Stomach smooth muscle (tissue), 2 donors: ENCODE measurements around the gene BANP.
"Not testable (repeated sequence)": the region's sequence is repeated elsewhere in the genome, so short reads cannot be mapped to it uniquely, and the experiment has no call there.

Source experiments
- H3K27ac ChIP-seq: one replicate; pipeline ENCODE4 v1.7.0; 2013; ENCODE audit warnings: mild to moderate bottlenecking, low read length, inconsistent platforms
- H3K27me3 ChIP-seq, 2 donors: one replicate each; pipeline ENCODE4 v1.7.0; 2013; ENCODE audit warnings: low read length in 2 of 2; ENCODE audit not compliant: insufficient read depth in 2 of 2, control insufficient read depth in 1 of 2
- H3K36me3 ChIP-seq, 2 donors: one replicate each; pipeline ENCODE4 v1.7.0; 2013; ENCODE audit warnings: low read length in 2 of 2; ENCODE audit not compliant: control insufficient read depth in 2 of 2, insufficient read depth in 2 of 2
- H3K4me1 ChIP-seq: one replicate; pipeline ENCODE4 v1.7.0; 2013; ENCODE audit warnings: low read length; ENCODE audit not compliant: control insufficient read depth, insufficient read depth
- H3K4me3 ChIP-seq, 2 donors: one replicate each; pipeline ENCODE4 v1.7.0; 2013; ENCODE audit warnings: low read length in 2 of 2
- H3K9ac ChIP-seq, 2 donors: one replicate each; pipeline ENCODE4 v1.7.0; 2013; ENCODE audit warnings: low read length in 2 of 2, mild to moderate bottlenecking in 1 of 2
- H3K9me3 ChIP-seq, 2 donors: one replicate each; pipeline ENCODE4 v1.7.0; 2013; ENCODE audit warnings: low read length in 2 of 2; ENCODE audit not compliant: control insufficient read depth in 2 of 2
- donor health status: healthy.
- donor health status: Pancreatic carcinoma.

Gene BANP

GRCh38 chr16:88102597-88102996, 151.4 kb downstream of the BANP start:
- Histone ChIP-seq H3K9ac (no peak overlapping the region), H3K4me3 (no peak overlapping the region), H3K27me3 (peaks cover 18 to 19% of the 10 kb centered on the region in 2 donors), H3K27ac (no peak overlapping the region), H3K4me1 (no peaks in the 10 kb centered on the region), H3K36me3 (no peaks in the 10 kb centered on the region), H3K9me3 (peaks cover 0 to 3% of the 10 kb centered on the region in 2 donors)

- Histone ChIP-seq H3K4me1 (no peaks in the 10 kb centered on the region), H3K4me3 (no peak overlapping the region), H3K9me3 (peaks cover 0 to 3% of the 10 kb centered on the region in 2 donors), H3K27ac (no peak overlapping the region), H3K27me3 (peaks cover 18 to 19% of the 10 kb centered on the region in 2 donors), H3K9ac (no peak overlapping the region), H3K36me3 (no peaks in the 10 kb centered on the region)
Observed at GRCh38 chr16:88103011-88103410, 151.8 kb downstream of the BANP start.

- Histone ChIP-seq H3K4me3 (no peak overlapping the region), H3K9me3 (peaks cover 0 to 1% of the 10 kb centered on the region in 2 donors), H3K27ac (no peak overlapping the region), H3K4me1 (no peaks in the 10 kb centered on the region), H3K36me3 (no peaks in the 10 kb centered on the region), H3K27me3 (peaks cover 13 to 14% of the 10 kb centered on the region in 2 donors), H3K9ac (no peak overlapping the region)
Observed at GRCh38 chr16:88103581-88104188, 152.5 kb downstream of the BANP start.

- H3K27ac ChIP-seq, H3K36me3 ChIP-seq, H3K4me1 ChIP-seq, H3K9me3 ChIP-seq, H3K4me3 ChIP-seq, H3K9ac ChIP-seq: not testable (repeated sequence)
- peaks cover 11% of the 10 kb centered on the region in 2 donors for H3K27me3 ChIP-seq
Observed at GRCh38 chr16:88104363-88104762, 153.1 kb downstream of the BANP start.

- peaks cover 6 to 11% of the 10 kb centered on the region in 2 donors for H3K27me3 ChIP-seq
- H3K4me1 ChIP-seq, H3K9me3 ChIP-seq, H3K27ac ChIP-seq, H3K4me3 ChIP-seq, H3K36me3 ChIP-seq, H3K9ac ChIP-seq: not testable (repeated sequence)
Observed at GRCh38 chr16:88105574-88106140, 154.4 kb downstream of the BANP start.

GRCh38 chr16:88106566-88106965, 155.3 kb downstream of the BANP start:
- not testable (repeated sequence) for H3K9me3 ChIP-seq, H3K27me3 ChIP-seq

GRCh38 chr16:88108762-88109161, 157.5 kb downstream of the BANP start:
- H3K9me3 ChIP-seq = no peaks in the 10 kb centered on the region
- no peak overlapping the region for H3K27ac ChIP-seq
- no peaks in the 10 kb centered on the region for H3K27me3 ChIP-seq
- H3K4me3 ChIP-seq = no peak overlapping the region
- no peak overlapping the region for H3K9ac ChIP-seq
- no peaks in the 10 kb centered on the region for H3K4me1 ChIP-seq
- H3K36me3 ChIP-seq = no peaks in the 10 kb centered on the region

More at GRCh38 chr16:88106566-88106965, 155.3 kb downstream of the BANP start:
- H3K36me3 ChIP-seq, H3K27ac ChIP-seq, H3K4me1 ChIP-seq, H3K4me3 ChIP-seq, H3K9ac ChIP-seq: not testable (repeated sequence)

GRCh38 chr16:88109726-88110621, 158.7 kb downstream of the BANP start:
- not testable (repeated sequence) for H3K4me1 ChIP-seq, H3K9ac ChIP-seq, H3K9me3 ChIP-seq

GRCh38 chr16:88110875-88111494, 159.8 kb downstream of the BANP start:
- H3K27ac ChIP-seq, H3K9me3 ChIP-seq, H3K27me3 ChIP-seq, H3K4me3 ChIP-seq, H3K9ac ChIP-seq, H3K4me1 ChIP-seq, H3K36me3 ChIP-seq: not testable (repeated sequence)

More at GRCh38 chr16:88109726-88110621, 158.7 kb downstream of the BANP start:
- H3K4me3 ChIP-seq, H3K27ac ChIP-seq, H3K36me3 ChIP-seq, H3K27me3 ChIP-seq: not testable (repeated sequence)

- not testable (repeated sequence) for H3K4me1 ChIP-seq, H3K9ac ChIP-seq, H3K4me3 ChIP-seq, H3K36me3 ChIP-seq, H3K9me3 ChIP-seq, H3K27ac ChIP-seq, H3K27me3 ChIP-seq
Observed at GRCh38 chr16:88111976-88112375, 160.7 kb downstream of the BANP start.
